Dermis blood vessel endothelial cell (primary cell): Measurements from ENCODE around the gene FBXW5. TPM values are rescaled to one million over a fixed set of nuclear protein-coding genes. Genes with fewer than 3 reads are reported as not detected.

Experiments
- DNase-seq: peaks from one replicate; pipeline ENCODE4 v3.0.0; 2010
- total RNA-seq: library from RNA; depleted of rRNA; stranded (reverse); fragments of >200 nt; gene quantifications from 2 replicates; pipeline ENCODE4 v1.2.3, GENCODE V29; 2014

FBXW5 gene
- total RNA-seq, 1 donor from 2014 or later: 270 TPM

GRCh38 chr9:136907011-136907914 is 37.3 kb downstream of the FBXW5 start:
- DNase-seq: no peak

- no peak for DNase-seq
Measured at GRCh38 chr9:136906266-136906665, 38.3 kb downstream of the FBXW5 start.

GRCh38 chr9:136903041-136903554 is 41.4 kb downstream of the FBXW5 start:
- no peak for DNase-seq

- peak; percentile 81 for DNase-seq
Measured at GRCh38 chr9:136902259-136902821, 42.2 kb downstream of the FBXW5 start.

- DNase-seq: peak; percentile 61
Measured at GRCh38 chr9:136901516-136902258, 42.9 kb downstream of the FBXW5 start.

- no peak for DNase-seq
Measured at GRCh38 chr9:136900988-136901515, 43.5 kb downstream of the FBXW5 start.

- no peak for DNase-seq
Measured at GRCh38 chr9:136900556-136900955, 44.0 kb downstream of the FBXW5 start.

- no peak for DNase-seq
Measured at GRCh38 chr9:136899196-136899595, 45.3 kb downstream of the FBXW5 start.

- no peak for DNase-seq
Measured at GRCh38 chr9:136898483-136899100, 45.9 kb downstream of the FBXW5 start.

GRCh38 chr9:136896027-136896426 is 48.5 kb downstream of the FBXW5 start:
- DNase-seq: no peak

- no peak for DNase-seq
Measured at GRCh38 chr9:136890661-136891060, 53.9 kb downstream of the FBXW5 start.

Other genes with a start within 250 kb of the FBXW5 start
- gene DIPK1B, start 232.2 kb downstream of the FBXW5 start, total RNA-seq: 172 and 238 TPM in 2 replicates
- 0.05 TPM in 1 of 2 replicates, not detected in the other for gene LCN10, start 201.8 kb downstream of the FBXW5 start, total RNA-seq
- gene LCN6, start 196.2 kb downstream of the FBXW5 start, total RNA-seq: 0.68 TPM in 1 of 2 replicates, not detected in the other
- gene LCN8, start 186.5 kb downstream of the FBXW5 start, total RNA-seq: not detected in 2 replicates
- 0.05 TPM in 1 of 2 replicates, not detected in the other for gene LCN15, start 180.2 kb downstream of the FBXW5 start, total RNA-seq
- 47.9 and 98.5 TPM in 2 replicates for gene TMEM141, start 153.4 kb downstream of the FBXW5 start, total RNA-seq
- 0.37 and 1.0 TPM in 2 replicates for gene CCDC183, start 148.4 kb downstream of the FBXW5 start, total RNA-seq
- 69.1 and 95.8 TPM in 2 replicates for gene RABL6, start 136.8 kb downstream of the FBXW5 start, total RNA-seq
- 1.0 TPM in 2 replicates for gene AJM1, start 102.3 kb downstream of the FBXW5 start, total RNA-seq
- gene PHPT1, start 95.3 kb downstream of the FBXW5 start, total RNA-seq: 99.0 and 104 TPM in 2 replicates
- 2.0 and 5.1 TPM in 2 replicates for gene MAMDC4, start 92.4 kb downstream of the FBXW5 start, total RNA-seq
- 309 and 438 TPM in 2 replicates for gene EDF1, start 78.4 kb downstream of the FBXW5 start, total RNA-seq
- gene TRAF2, start 58.2 kb downstream of the FBXW5 start, total RNA-seq: 20.6 and 24.2 TPM in 2 replicates
- 1.7 TPM in 1 of 2 replicates, not detected in the other for gene C8G, start 505 bp upstream of the FBXW5 start, total RNA-seq
- gene LCN12, start 7.5 kb upstream of the FBXW5 start, total RNA-seq: not detected in 2 replicates
- gene PTGDS, start 32.8 kb upstream of the FBXW5 start, total RNA-seq: 0.17 and 0.60 TPM in 2 replicates
- not detected in 2 replicates for gene LCNL1, start 38.3 kb upstream of the FBXW5 start, total RNA-seq
- gene PAXX, start 47.7 kb upstream of the FBXW5 start, total RNA-seq: 13.5 and 17.9 TPM in 2 replicates
- gene CLIC3, start 51.8 kb upstream of the FBXW5 start, total RNA-seq: 0.09 TPM in 1 of 2 replicates, not detected in the other
- 8.5 and 13.3 TPM in 2 replicates for gene ABCA2, start 83.5 kb upstream of the FBXW5 start, total RNA-seq
- not detected in 2 replicates for gene FUT7, start 87.3 kb upstream of the FBXW5 start, total RNA-seq
- gene NPDC1, start 101.4 kb upstream of the FBXW5 start, total RNA-seq: 39.7 and 46.8 TPM in 2 replicates
- gene ENTPD2, start 109.3 kb upstream of the FBXW5 start, total RNA-seq: not detected in 2 replicates
- 6.0 and 36.3 TPM in 2 replicates for gene SAPCD2, start 125.8 kb upstream of the FBXW5 start, total RNA-seq
- 27.0 and 27.2 TPM in 2 replicates for gene UAP1L1, start 132.8 kb upstream of the FBXW5 start, total RNA-seq
- 73.1 and 76.6 TPM in 2 replicates for gene MAN1B1, start 142.2 kb upstream of the FBXW5 start, total RNA-seq
- 81.5 and 98.5 TPM in 2 replicates for gene DPP7, start 170.0 kb upstream of the FBXW5 start, total RNA-seq
- gene GRIN1, start 194.4 kb upstream of the FBXW5 start, total RNA-seq: 0.05 and 0.17 TPM in 2 replicates
- gene LRRC26, start 225.3 kb upstream of the FBXW5 start, total RNA-seq: not detected in 2 replicates
- not detected in 2 replicates for gene TMEM210, start 227.3 kb upstream of the FBXW5 start, total RNA-seq
- 23.1 and 33.6 TPM in 2 replicates for gene ANAPC2, start 243.8 kb upstream of the FBXW5 start, total RNA-seq
- 112 and 128 TPM in 2 replicates for gene SSNA1, start 243.9 kb upstream of the FBXW5 start, total RNA-seq